Neural crest cell (in vitro differentiated cells): ENCODE data around the gene LRMDA. TPM values are rescaled to one million over a fixed set of nuclear protein-coding genes. Genes with fewer than 3 reads are reported as not detected.

ENCODE experiments used
- DNase-seq: peaks from one replicate; pipeline ENCODE4 v3.0.0; 2021; ENCODE audit warnings: low read depth, mixed read lengths, low spot score
- H3K27ac Mint-ChIP-seq: one replicate; pipeline ENCODE4 v1.8.0; 2021; ENCODE audit warnings: mild to moderate bottlenecking, mixed read lengths; ENCODE audit not compliant: unreplicated experiment
- H3K27me3 Mint-ChIP-seq: 2 replicates; pipeline ENCODE4 v1.8.0; 2021; ENCODE audit warnings: low read depth, mild to moderate bottlenecking, mixed read lengths
- H3K36me3 Mint-ChIP-seq: 2 replicates; pipeline ENCODE4 v1.8.0; 2021; ENCODE audit warnings: low read depth, mild to moderate bottlenecking, mixed read lengths
- H3K4me1 Mint-ChIP-seq: 2 replicates; pipeline ENCODE4 v1.8.0; 2021; ENCODE audit warnings: mixed read lengths
- H3K4me3 Mint-ChIP-seq: one replicate; pipeline ENCODE4 v1.8.0; 2021; ENCODE audit warnings: mild to moderate bottlenecking, mixed read lengths
- H3K9me3 Mint-ChIP-seq: 2 replicates; pipeline ENCODE4 v1.8.0; 2021; ENCODE audit warnings: mixed read lengths
- CTCF ChIP-seq: fragments of 200-600 bp; sonication (generic); conservative IDR thresholded peaks from 2 replicates; pipeline ENCODE4 v1.5.0; 2021; ENCODE audit warnings: antibody characterized with exemption, mild to moderate bottlenecking
- total RNA-seq: library from RNA; stranded (reverse); gene quantifications from 2 replicates; pipeline ENCODE4 v1.2.1, GENCODE V29; 2021

LRMDA gene
- total RNA-seq, 1 donor from 2014 or later: 3.1 TPM

DNA sequence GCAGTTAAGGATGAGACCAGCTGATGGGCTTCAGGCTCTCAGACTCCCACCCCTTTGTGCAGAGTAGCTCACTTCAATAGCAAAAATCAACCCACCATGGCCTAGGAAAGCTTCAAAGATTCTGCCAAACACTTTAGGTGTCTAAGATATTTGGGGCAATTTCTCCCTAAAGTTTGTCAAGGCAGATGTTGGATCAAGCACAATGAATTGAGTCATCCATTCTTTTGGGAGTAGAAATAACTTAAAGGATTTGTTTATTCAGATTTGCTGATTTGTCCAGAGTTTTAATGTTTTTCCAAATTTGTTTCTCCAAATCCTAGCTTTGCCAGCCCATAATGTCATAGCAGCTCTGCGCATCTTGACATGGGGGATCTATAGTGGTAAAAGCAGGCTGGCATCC, 855.1 kb downstream of the LRMDA start:
- H3K9me3 Mint-ChIP-seq: peaks cover 11% of the 10 kb centered on the region
- peaks cover 28% of the 10 kb centered on the region for H3K4me1 Mint-ChIP-seq
- no peak overlapping the region for H3K27ac Mint-ChIP-seq
- H3K36me3 Mint-ChIP-seq: peaks cover 5% of the 10 kb centered on the region
- no peak for TF ChIP-seq CTCF
- no peaks in the 10 kb centered on the region for H3K27me3 Mint-ChIP-seq
- no peak for DNase-seq
- no peak overlapping the region for H3K4me3 Mint-ChIP-seq

DNA sequence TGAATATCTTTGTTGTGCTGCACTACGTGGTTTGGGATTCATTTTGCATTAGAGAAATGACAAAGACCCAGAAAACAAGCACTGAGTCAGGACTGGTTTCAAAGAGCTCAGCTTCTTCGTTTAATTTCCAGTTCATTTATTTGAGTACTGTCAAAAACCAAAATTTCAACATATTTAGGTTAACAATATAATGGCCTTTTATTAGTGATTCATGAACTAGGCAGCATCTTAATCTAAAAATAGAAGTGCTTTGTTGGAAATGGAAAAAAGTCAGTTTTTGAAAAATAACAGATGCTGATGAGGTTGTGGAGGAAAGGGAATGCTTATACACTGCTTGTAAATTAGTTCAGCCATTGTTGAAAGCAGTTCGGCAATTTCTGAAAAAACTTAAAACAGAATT, 856.4 kb downstream of the LRMDA start:
- peaks cover 5% of the 10 kb centered on the region for H3K36me3 Mint-ChIP-seq
- no peak for DNase-seq
- H3K9me3 Mint-ChIP-seq: peaks cover 11% of the 10 kb centered on the region
- peaks cover 19% of the 10 kb centered on the region for H3K4me1 Mint-ChIP-seq
- TF ChIP-seq CTCF: no peak
- H3K4me3 Mint-ChIP-seq: no peak overlapping the region
- H3K27me3 Mint-ChIP-seq: no peaks in the 10 kb centered on the region
- H3K27ac Mint-ChIP-seq: no peak overlapping the region

GRCh38 chr10:76291175-76291574, 859.8 kb downstream of the LRMDA start:
- Mint-ChIP-seq H3K27me3 (no peaks in the 10 kb centered on the region), H3K36me3 (no peaks in the 10 kb centered on the region), H3K4me3 (no peak overlapping the region), H3K4me1 (peaks cover 10% of the 10 kb centered on the region), H3K9me3 (peaks cover 3% of the 10 kb centered on the region), H3K27ac (peak overlapping the region; percentile 38)
- DNase-seq: no peak
- no peak for TF ChIP-seq CTCF

GRCh38 chr10:76291885-76292284, 860.5 kb downstream of the LRMDA start:
- no peak for DNase-seq
- peaks cover 3% of the 10 kb centered on the region for H3K4me1 Mint-ChIP-seq
- no peak for TF ChIP-seq CTCF
- no peak overlapping the region for H3K27ac Mint-ChIP-seq
- no peaks in the 10 kb centered on the region for H3K27me3 Mint-ChIP-seq
- peaks cover 3% of the 10 kb centered on the region for H3K9me3 Mint-ChIP-seq
- H3K36me3 Mint-ChIP-seq: no peaks in the 10 kb centered on the region
- H3K4me3 Mint-ChIP-seq: no peak overlapping the region

DNA sequence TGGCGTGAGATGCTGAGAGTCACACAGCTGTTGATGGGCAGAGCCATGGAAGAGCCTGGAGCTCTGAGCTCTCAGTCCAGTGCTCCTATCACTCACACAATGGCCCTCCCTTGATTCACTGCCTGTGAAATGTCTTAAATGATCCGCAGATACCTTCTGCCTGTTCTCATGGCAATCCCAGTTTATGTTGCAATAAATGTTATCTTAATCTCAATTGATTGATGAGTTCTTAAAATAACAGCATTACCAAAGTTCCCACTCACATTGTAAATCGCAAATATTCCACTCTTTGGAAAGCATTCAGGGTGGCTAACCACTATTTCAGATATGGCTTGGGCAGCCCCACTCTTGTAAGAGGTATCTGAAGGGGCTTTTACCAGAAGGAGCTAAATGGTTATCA, 865.5 kb downstream of the LRMDA start:
- H3K27ac Mint-ChIP-seq: no peak overlapping the region

More for the DNA sequence above, 865.5 kb downstream of the LRMDA start:
- DNase-seq: no peak
- no peak overlapping the region for H3K4me3 Mint-ChIP-seq
- H3K9me3 Mint-ChIP-seq: peaks cover 3% of the 10 kb centered on the region
- H3K36me3 Mint-ChIP-seq: no peaks in the 10 kb centered on the region
- no peak for TF ChIP-seq CTCF
- no peaks in the 10 kb centered on the region for H3K27me3 Mint-ChIP-seq
- peaks cover 38% of the 10 kb centered on the region for H3K4me1 Mint-ChIP-seq
